A204.1 (cell line): ENCODE measurements around the gene ROS1.
"Not testable (repeated sequence)": the region's sequence is repeated elsewhere in the genome, so short reads cannot be mapped to it uniquely, and the experiment has no call there.

Experiments used
- FAIRE-seq: peaks from 2 replicates; lab custom pipeline; 2012; peaks lifted over from hg19 to GRCh38; lab: Jason Lieb, UNC

The ROS1 gene

DNA sequence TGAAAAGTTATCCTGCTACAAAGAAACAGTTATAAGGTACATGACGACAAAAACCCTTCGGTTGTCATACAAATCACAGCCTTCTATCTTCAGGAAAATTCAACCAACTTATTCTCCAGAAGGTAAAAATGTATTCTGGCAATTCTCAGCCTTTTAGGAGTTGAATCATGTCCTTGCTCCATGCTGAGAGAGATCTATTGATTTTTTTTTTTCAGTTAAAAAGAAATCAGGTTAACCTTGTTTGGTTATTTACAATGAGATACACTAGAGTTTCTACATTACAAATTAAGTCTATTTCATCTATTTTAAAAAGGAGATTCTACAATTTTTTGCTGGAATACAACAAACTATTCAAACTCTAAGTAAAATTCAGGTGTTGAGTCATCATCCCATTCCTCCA lies 45.4 kb downstream of the ROS1 start:
- FAIRE-seq: no peak

DNA sequence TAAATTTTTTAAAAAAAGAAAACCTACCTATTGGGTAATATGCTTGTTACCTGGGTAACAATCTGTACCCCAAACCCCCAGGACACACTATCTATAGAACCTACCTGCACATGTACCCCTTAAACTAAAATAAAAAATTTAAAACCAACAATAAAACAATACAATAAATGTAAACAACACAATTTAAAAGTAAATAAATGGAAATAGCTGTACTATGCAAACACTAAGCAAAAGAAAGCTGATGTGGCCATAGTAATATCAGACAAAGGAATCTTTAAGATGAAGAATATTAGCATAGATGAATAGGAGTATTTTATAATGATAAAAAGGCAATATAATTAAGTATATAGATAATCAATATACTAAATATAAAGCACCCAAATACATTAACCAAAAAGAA lies 50.3 kb downstream of the ROS1 start:
- FAIRE-seq: no peak

DNA sequence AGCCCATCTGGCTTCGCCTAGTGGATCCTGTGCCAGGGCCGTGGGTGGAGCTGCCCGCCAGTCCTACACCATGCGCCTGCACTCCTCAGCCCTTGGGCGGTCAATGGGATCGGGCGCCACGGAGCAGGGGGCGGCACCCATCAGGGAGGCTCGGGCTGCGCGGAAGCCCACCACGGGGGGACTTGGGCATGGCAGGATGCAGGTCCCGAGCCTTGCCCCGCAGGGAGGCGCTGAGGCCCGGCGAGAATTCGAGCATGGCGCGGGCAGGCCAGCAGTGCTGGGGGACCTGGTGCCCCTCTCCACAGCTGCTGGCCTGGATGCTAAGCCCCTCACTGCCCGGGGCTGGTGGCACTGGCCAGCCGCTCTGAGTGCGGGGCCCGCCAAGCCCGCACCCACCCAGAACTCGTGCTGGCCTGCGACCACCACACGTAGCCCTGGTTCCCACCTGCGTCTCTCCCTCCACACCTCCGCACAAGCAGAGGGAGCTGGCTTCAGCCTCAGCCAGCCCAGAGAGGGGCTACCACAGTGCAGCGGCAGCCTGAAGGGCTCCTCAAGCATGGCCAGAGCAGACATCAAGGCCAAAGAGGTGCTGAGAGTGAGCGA lies 52.4 kb downstream of the ROS1 start:
- FAIRE-seq: no peak

DNA sequence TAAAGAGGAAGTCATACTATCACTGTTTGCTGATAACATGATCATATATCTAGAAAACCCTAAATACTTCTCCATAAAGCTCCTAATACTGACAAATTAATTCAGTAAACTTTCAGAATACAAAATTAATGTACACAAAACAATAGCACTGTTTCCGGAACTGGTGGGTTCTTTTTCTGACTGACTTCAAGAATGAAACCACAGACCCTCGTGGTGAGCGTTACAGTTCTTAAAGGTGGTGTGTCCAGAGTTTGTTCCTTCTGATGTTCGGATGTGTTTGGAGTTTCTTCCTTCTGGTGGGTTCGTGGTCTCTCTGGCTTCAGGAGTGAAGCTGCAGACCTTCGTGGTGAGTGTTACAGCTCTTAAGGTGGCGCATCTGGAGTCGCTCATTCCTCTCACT lies 53.5 kb downstream of the ROS1 start:
- FAIRE-seq: not testable (repeated sequence)

DNA sequence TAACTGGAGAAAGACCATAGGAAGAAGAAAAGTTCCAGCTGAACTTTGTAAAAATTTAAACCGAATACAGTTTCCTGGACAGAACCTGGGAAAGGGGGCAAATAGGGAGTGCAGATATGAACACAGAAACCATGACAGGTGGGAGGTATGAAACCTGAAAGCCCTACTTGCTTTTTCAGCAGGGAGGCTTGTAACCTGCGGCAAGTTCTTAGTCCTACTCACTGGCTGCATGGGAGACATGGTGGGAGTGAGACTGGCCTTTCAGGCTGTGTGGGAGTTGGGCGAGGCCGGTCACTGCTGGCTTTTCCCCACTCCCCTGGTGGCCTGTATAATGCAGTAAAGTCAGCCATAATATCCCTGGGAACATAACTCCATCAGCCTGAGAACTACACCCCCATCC lies 54.2 kb downstream of the ROS1 start:
- no peak for FAIRE-seq

DNA sequence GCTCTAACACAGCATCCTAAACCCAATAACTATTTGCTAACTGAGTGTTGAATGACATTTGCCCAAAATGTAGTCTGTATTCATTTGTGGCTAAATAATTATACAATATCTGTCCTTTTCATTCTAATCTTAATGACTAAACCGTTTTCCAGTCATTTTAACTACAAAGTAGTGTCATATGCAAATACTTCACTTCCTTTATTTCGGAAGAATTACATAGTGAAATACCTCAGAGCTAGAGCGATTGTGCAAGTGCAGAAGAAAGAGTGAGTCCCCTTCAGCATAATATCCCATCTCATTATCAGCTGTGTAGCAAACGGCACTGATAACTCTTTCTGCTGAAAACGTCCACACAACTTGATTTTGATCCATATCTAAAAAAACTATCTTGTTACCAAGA lies 66.2 kb downstream of the ROS1 start:
- FAIRE-seq: no peak

DNA sequence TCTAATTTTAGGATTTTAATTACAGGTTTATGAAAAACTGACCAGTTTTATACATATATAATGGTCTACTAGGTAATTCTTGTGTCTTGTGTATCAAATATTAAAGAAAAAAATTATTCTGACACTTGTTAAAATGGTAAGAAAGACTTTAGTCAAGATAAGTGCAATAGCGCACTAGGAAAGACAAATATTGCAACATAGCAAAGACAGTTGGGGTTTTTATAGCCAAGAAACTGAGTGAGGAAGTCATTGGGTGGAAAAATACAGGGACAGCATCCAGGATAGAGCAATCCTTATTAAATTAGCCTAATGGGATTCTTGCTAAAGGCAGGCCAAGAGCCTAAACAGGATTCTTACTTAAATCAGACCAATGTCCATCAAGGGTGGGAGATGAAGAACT lies 71.1 kb downstream of the ROS1 start:
- FAIRE-seq: no peak

DNA sequence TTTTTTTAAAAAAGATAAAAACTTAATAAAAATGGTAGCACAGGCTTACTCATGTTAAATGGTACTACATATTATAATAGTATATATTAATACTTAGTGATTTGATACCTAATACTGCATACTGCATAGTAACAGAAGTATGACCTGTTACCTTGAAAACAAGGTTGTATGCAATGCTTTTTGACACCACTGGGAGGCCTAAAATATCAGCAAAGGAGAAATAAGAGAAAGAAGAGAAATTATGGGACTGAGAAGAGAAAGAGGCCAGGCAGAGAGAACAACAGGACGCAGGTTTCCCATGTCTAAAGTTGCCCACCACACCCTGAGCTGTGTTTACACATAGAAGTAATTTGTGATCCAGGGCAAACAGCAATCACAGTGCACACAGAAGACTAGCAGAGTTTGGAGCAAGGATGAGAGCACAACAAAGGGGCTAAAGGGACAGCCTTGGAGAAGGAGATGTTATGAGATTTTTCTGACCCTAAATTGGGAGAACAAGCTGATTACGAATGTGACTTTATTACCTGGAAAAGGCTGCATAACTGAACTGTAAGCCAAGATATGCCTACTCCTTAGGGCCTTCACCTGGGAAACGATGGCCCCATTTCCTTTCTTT lies 73.2 kb downstream of the ROS1 start:
- FAIRE-seq: no peak

DNA sequence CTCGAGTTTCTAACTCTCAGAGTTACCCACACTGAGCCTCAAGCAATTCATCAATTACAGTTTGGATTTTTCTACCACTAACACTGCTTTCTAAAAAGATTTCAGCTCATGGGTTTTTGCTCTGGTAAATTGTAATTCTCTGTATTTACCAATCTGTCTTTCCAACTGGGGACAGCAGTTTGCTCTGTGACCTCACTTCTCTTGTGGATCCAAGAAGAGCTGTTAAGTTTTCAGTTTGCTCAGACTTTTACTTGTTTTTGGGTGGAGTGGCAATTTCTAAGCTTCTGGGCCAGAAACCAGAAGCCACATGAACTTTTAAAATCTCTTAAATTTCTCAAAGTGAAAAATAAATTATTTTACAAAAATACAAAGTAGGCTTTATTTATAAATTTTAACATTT lies 74.2 kb downstream of the ROS1 start:
- FAIRE-seq: no peak

DNA sequence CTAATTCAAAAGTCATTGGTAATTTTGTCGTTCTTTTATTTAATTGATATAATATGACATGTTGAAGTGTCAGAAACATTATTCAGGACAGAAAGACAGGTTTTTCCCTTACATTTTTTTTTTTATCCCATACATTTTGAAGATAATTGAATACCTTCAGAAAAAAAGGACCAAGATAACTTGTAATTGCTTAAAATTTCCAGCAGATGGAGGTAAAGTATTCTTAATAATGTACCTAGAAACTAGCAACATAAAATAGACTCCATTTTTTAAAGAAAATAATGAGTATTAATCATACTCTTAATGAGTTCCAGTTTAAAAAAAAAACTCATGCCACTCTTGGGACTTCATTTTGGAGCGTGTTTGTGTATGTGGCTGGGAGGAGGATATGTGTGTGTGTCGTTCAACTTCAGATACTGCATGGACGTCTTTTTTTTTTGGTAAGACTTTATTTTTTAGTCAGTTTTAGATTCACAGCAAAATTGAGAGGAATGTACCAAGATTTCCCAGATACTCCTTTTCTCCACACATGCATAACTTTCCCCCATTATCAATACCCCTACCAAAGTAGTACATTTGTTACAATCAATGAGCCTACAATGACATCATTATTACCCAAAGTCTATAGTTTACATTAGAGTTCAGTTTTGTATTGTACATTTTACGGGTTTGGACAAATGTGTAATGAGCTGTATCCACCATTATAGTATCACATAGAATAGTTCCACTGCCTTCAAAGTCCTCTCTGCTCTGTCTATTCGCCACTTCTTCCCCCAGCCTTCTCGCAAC lies 79.4 kb downstream of the ROS1 start:
- FAIRE-seq: peak; percentile 98

DNA sequence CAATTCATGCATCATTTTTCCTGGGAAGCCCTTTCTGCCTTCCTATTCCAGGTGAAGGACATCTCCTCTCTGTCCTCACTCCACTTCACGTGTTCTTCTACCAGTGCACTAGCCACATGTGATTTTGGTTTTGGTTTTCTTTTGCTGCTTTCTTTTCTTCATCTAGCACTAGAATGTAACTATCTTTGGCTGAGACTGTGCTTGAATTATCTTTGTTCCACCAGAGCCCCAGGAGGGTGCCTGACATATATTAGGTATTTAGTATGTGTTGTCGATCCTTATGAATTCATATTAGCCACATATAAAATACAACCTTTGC lies 80.5 kb downstream of the ROS1 start:
- FAIRE-seq: no peak

DNA sequence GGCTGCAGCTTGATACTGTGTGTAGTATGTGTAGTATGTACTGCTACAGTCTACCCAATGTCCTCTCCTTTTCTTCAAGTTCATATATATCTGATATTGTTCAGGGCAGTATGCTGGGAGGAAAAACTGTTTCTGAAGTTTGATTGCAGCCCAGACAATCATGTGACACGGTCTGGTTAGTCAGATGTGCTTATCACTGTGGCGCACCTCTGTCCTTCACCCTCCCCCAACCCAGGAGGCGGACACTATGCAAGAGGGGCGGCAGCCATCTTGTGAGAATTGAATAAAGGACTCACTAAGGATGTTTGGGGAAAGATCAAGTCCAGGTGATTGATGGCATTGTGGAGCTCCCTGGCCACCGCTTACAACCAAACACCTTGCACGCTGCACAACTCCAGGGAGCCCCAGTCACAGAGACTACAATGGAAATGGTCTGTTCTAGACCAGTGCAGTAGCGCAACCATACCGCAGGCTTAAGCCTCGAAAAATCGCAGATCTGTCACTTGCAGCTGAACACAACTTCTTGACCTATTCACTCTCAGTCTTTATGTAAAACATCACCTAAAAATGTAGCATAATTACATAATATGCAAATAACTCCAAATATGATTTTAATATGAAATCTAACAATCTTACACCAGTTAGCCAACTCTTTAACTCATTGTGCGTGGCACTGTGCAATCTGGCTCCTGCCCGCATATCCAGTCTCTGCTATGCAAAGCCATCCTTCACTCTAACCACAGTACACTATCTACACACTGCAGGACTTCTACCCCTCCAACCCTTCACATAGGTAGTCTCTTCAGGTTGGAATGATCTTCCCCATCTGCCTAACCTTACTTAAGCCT lies 81.1 kb downstream of the ROS1 start:
- FAIRE-seq: no peak

DNA sequence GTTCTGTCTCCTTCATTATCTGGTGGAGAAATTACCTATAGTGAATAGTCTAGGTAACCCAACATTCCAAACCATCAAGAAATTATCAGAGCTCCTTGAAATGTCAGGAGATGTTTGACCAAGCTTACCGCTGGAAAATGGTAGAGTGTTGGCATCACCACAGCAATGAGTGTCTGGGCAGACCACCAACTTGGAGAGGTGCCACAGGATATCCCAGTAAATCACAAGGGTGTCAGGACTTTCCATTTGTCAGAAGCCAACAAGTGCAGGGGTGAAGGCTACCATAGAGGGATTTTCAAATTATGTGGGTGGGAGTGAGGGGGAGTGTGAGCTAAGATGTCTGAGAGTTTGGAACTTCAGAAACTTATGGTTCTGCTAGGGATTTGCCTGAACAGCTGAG lies 87.2 kb downstream of the ROS1 start:
- FAIRE-seq: no peak

DNA sequence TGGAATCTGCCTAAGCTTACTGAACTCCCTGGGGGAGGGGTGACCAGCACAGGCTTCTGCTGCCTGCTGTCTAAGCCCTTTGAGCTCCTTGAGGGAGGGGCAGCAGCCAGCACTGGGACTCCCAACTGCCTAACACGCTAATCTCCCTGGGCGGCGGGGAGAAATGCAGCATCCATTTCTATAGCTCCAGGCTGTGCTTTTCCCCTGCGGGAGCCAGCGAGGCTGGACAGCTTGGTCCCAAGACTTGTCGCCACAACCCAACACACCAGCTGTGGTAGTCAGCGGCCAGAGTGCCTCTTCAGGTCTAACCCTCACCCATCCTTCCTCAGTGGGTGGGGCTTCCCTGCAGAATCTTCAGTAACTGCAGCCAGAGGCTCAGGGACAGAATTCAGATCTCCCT lies 95.8 kb downstream of the ROS1 start:
- no peak for FAIRE-seq

DNA sequence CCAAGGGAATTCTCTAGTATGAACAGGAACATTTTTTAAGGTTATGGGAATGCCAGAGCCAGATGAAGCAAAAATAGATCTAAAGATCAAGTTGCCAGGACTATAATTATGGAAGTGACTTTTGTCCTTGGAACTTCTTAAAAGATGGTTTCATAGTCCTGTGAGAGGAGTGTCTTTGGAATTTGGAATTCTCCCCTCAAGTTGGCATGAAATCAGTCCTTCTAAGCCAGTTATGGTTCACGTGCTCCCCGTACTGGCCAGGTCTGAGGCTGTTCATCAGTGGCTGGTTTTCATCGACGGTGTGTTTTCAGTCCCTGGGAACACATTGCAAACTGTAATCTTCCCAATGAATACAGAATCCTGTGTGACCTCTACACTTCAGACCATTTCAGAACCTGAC lies 97.2 kb downstream of the ROS1 start:
- no peak for FAIRE-seq

DNA sequence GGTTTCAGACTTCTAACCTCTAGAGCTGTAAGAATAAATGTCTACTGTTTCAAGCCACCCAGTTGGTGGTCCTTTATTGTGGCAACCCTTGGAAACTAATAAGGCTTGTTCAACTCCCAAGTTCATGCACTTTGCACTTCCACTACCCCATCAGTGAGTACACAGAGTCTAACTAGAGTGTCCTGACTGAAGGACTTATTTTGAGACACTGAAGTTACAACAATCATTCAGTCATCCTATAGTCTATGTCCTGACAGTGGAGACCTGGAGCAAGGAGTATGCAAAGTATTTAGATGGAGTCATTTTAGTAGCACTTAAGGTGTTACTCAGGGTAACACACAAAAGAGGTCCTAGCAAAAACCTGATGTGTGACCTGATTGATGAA lies 97.7 kb downstream of the ROS1 start:
- FAIRE-seq: no peak

DNA sequence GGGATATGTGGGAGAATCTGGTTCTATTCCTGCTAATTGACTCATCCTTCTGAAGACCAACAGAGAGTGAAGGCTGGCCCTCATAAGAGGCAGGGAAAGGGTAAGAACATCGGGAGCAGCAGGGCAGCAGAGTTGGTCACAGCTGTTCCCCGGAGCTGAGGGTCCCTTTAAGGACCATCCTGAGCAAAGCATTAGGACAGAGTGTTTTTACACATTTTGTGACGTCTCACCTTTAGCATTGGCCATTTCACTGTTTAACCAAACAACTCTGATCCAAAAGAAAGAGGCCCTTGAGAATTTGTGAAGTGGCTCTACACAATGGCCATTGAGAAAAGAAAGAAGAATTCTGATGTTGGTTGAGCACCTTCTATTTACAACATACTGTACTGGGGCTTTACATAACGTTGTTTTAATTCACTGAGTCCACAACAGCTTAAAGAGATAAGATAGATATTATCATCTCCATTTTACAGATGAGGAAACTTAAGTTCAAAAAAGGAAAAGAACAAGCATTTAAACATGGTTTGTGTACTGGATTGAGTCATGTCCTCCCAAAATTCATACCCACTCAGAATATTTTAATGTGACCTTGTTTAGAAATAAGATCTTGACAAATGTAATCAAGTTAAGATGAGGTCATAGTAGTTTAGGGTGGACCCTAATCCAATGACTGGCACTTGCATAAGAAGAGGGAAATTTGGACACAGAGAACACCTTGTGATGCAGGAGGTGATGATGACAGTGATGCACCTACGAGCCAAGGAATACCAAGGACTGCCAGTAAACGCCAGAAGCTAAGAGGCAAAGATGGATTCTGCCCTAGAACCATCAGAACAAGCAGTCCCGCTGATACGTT lies 98.4 kb downstream of the ROS1 start:
- no peak for FAIRE-seq

DNA sequence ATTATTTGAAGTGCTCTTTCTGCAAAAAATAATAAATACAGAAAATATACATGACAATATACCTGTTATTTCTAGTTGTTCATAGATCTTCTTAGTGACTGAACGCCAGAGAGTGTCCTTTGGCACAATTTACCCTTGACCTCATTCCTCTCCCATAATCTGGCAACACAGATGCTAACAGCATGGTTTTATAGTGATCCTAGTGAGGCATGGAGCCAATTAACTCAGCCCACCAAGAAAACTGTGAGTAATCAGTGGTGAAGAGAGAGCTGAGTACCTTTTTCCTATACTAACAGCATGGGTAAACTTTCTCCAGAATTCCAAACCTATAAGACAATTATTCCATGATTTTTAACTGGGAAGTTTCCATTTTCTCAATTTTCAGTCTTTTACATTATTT lies 99.3 kb downstream of the ROS1 start:
- no peak for FAIRE-seq

DNA sequence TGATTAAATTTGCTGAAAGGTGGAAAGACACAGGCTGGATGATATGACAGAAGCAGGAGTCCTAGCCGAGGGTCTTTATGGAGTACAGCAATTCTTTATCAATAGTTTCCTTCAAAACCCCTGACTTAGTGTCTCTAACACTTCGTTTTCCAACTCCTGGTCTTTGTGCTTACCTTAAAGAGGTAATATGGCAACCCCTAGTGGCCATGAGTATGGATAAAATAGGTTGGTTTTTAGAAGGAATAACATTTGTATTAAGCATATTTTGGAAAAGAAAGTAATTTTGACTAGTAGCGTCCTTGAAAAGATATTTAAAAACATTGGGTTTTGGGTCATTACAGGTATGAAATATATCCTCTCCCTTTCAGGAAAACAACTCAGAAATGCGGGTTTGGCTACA lies 108.5 kb downstream of the ROS1 start:
- peak; percentile 6 for FAIRE-seq

DNA sequence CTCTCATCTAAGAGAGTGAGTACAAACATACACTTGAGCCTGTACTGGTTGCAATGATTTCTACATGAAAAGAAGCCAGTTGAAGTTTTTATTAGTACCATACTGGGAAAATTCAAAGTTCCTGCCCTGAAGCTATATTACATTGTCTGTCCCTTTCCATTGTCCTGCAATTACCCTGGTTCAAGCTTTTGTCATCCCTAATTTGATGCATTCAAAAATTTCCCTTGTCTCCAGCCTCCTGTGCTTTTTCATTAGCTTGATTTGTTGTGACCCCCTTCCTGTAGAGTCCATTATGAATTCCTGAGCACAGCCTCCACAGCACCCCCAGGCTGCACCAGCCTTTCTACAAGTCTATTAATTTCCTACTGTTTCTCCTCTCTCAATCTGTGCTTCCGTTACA lies 114.0 kb downstream of the ROS1 start:
- FAIRE-seq: no peak

DNA sequence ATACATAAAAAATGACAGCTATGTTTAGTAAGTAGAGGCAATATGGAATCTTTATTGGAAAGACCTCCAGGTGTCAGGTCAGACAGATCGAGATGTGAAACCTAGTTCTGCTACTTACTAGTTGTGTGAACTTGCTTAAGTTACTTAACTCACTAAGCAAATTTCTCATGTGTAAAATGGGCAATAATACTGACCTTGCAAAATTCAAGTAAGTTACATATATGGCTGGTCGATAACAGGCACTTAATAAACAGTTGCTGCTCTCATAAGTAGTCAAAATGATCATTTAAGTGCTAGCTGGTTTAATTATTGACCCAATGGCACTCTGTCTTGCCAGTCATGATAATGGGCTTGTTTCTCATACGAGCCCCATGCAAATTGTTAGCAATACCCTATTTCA lies 114.4 kb downstream of the ROS1 start:
- FAIRE-seq: no peak

DNA sequence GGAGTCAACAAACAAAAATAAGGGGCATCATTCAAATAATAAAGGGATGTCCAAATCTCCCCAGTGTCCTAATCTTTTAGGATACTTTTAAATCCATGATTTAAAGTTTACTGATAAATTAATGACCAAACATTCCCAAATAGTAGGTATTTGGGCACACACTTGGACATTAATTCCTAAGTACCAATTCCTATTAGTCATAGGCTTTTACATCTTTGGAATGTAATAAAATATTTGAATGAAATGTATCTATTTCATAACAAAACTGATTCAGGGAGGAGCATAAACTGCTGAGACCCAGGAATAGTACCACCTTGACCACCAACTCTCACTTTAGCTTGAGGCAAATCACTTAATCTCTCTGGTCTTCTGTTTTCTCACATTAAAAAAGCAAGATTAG lies 116.1 kb downstream of the ROS1 start:
- FAIRE-seq: no peak
